ENCODE measurements around the gene PFDN2.
"Not testable (repeated sequence)": the region's sequence is repeated elsewhere in the genome, so short reads cannot be mapped to it uniquely, and the experiment has no call there.

The PFDN2 gene

GRCh38 chr1:161119092-161119903, 1.5 kb upstream of the PFDN2 start:
- TF ChIP-seq CTCF (IDR thresholded peaks at IDR 0.05; ENCODE audit: low read depth, low read length) = peak; percentile 53
- peak; percentile 83 to 84 for DNase-seq (ENCODE audit: low read depth in 2 of 2)
- peak overlapping the region; percentile 83 to 100 for H3K4me3 ChIP-seq (replicated peaks in 1 of 2; ENCODE audit: low read depth in 2 of 2, low read length in 2 of 2)

- DNase-seq (ENCODE audit: low read depth in 2 of 2); H3K4me3 ChIP-seq (replicated peaks in 1 of 2; ENCODE audit: low read depth in 2 of 2, low read length in 2 of 2): not testable (repeated sequence)
These were observed 1.9 kb downstream of the PFDN2 start for GRCh38 chr1:161115961-161116360.

GRCh38 chr1:161115132-161115711, 2.6 kb downstream of the PFDN2 start:
- no peak for TF ChIP-seq CTCF (IDR thresholded peaks at IDR 0.05; ENCODE audit: low read depth, low read length)
- H3K4me3 ChIP-seq (replicated peaks in 1 of 2; ENCODE audit: low read depth in 2 of 2, low read length in 2 of 2) = no peak overlapping the region
- peak; percentile 84 to 98 for DNase-seq (ENCODE audit: low read depth in 2 of 2)

- no peak for DNase-seq (ENCODE audit: low read depth in 2 of 2)
- no peak overlapping the region for H3K4me3 ChIP-seq (replicated peaks in 1 of 2; ENCODE audit: low read depth in 2 of 2, low read length in 2 of 2)
- TF ChIP-seq CTCF (IDR thresholded peaks at IDR 0.05; ENCODE audit: low read depth, low read length) = no peak
These were observed 3.3 kb downstream of the PFDN2 start for GRCh38 chr1:161114556-161114955.

- DNase-seq (ENCODE audit: low read depth in 2 of 2) = no peak
- TF ChIP-seq CTCF (IDR thresholded peaks at IDR 0.05; ENCODE audit: low read depth, low read length) = no peak
- H3K4me3 ChIP-seq (replicated peaks in 1 of 2; ENCODE audit: low read depth in 2 of 2, low read length in 2 of 2) = no peak overlapping the region
These were observed 3.9 kb downstream of the PFDN2 start for GRCh38 chr1:161113915-161114314.

GRCh38 chr1:161111527-161111926, 6.3 kb downstream of the PFDN2 start:
- DNase-seq (ENCODE audit: low read depth in 2 of 2) = no peak

More at GRCh38 chr1:161111527-161111926, 6.3 kb downstream of the PFDN2 start:
- no peak overlapping the region for H3K4me3 ChIP-seq (replicated peaks in 1 of 2; ENCODE audit: low read depth in 2 of 2, low read length in 2 of 2)
- no peak for TF ChIP-seq CTCF (IDR thresholded peaks at IDR 0.05; ENCODE audit: low read depth, low read length)
